Loucy (cell line): ENCODE data around the gene SORD.
"Not testable (repeated sequence)": the region's sequence is repeated elsewhere in the genome, so short reads cannot be mapped to it uniquely, and the experiment has no call there.

Experiments used
- CTCF ChIP-seq: fragments of 200-600 bp; sonication (generic); conservative IDR thresholded peaks from 2 replicates; pipeline ENCODE4 v1.5.1; 2014; ENCODE audit warnings: mild to moderate bottlenecking, antibody characterized with exemption, low read length
- EZH2phosphoT487 ChIP-seq: fragments of 200-600 bp; IDR thresholded peaks from 2 replicates; pipeline ENCODE4 v1.6.1; 2018; ENCODE audit warnings: antibody characterized with exemption, mild to moderate bottlenecking, moderate library complexity, borderline replicate concordance

- not testable (repeated sequence) for TF ChIP-seq CTCF, EZH2phosphoT487
These were observed 54.4 kb downstream of the SORD start for GRCh38 chr15:45077391-45077790.
